RPMI7951 (cell line): ENCODE data around the gene SLC7A8. TPM values are rescaled to one million over a fixed set of nuclear protein-coding genes. Genes with fewer than 3 reads are reported as not detected.
A peak's percentile ranks its signal among the peaks of the same experiment; 100 is the strongest.

Experiments used
- DNase-seq: peaks from one replicate; pipeline ENCODE4 v3.0.0-alpha.2; 2012; ENCODE audit warnings: low read depth
- total RNA-seq: library from RNA; depleted of rRNA; stranded (reverse); fragments of >200 nt; shearing (Covaris generic); gene quantifications from 2 replicates; pipeline ENCODE4 v1.2.3, GENCODE V29; 2014

SLC7A8 gene
- total RNA-seq, 1 experiment from 2014 or later = 2.8 TPM

- DNase-seq = no peak
Observed at GRCh38 chr14:23158779-23159178, 24.7 kb downstream of the SLC7A8 start.

- DNase-seq = peak; percentile 90
Observed at GRCh38 chr14:23154964-23155587, 28.4 kb downstream of the SLC7A8 start.

GRCh38 chr14:23153851-23154796, 29.3 kb downstream of the SLC7A8 start:
- DNase-seq = peak; percentile 93

- DNase-seq = no peak
Observed at GRCh38 chr14:23151342-23151741, 32.1 kb downstream of the SLC7A8 start.

GRCh38 chr14:23149745-23150144, 33.7 kb downstream of the SLC7A8 start:
- no peak for DNase-seq

- DNase-seq = no peak
Observed at GRCh38 chr14:23148591-23149249, 34.7 kb downstream of the SLC7A8 start.

- DNase-seq = peak; percentile 56
Observed at GRCh38 chr14:23147676-23148075, 35.8 kb downstream of the SLC7A8 start.

- DNase-seq = no peak
Observed at GRCh38 chr14:23146980-23147379, 36.5 kb downstream of the SLC7A8 start.

- no peak for DNase-seq
Observed at GRCh38 chr14:23146351-23146910, 37.0 kb downstream of the SLC7A8 start.

GRCh38 chr14:23145794-23146350, 37.6 kb downstream of the SLC7A8 start:
- DNase-seq = no peak

- no peak for DNase-seq
Observed at GRCh38 chr14:23143911-23144310, 39.5 kb downstream of the SLC7A8 start.

GRCh38 chr14:23142826-23143225, 40.6 kb downstream of the SLC7A8 start:
- DNase-seq = no peak

GRCh38 chr14:23141706-23142444, 41.6 kb downstream of the SLC7A8 start:
- peak; percentile 84 for DNase-seq

GRCh38 chr14:23140371-23140770, 43.1 kb downstream of the SLC7A8 start:
- no peak for DNase-seq

- no peak for DNase-seq
Observed at GRCh38 chr14:23139874-23140273, 43.6 kb downstream of the SLC7A8 start.

- DNase-seq = no peak
Observed at GRCh38 chr14:23137813-23138535, 45.5 kb downstream of the SLC7A8 start.

GRCh38 chr14:23137192-23137812, 46.2 kb downstream of the SLC7A8 start:
- DNase-seq = no peak

GRCh38 chr14:23136566-23137133, 46.8 kb downstream of the SLC7A8 start:
- no peak for DNase-seq

- DNase-seq = no peak
Observed at GRCh38 chr14:23132970-23133369, 50.5 kb downstream of the SLC7A8 start.

GRCh38 chr14:23131482-23131881, 52.0 kb downstream of the SLC7A8 start:
- DNase-seq = no peak
